ENCODE measurements around the gene PRDM5.
A peak's percentile ranks its signal among the peaks of the same experiment; 100 is the strongest.

GRCh38 chr4:120809518-120809917 is 113.0 kb downstream of the PRDM5 start:
- TF ChIP-seq CTCF (conservative IDR thresholded peaks at IDR 0.05; ENCODE audit: low read depth, low read length) (peak; percentile 29; the same call in 1 of the 2 replicates), EZH2 (IDR thresholded peaks at IDR 0.05; ENCODE audit: borderline replicate concordance, low read depth, low read length, poor library complexity, severe bottlenecking) (no peak)

Data from A673 (cell line).